HepG2 (cell line): ENCODE results near the gene TATDN2. TPM values are rescaled to one million over a fixed set of nuclear protein-coding genes. Genes with fewer than 3 reads are reported as not detected.

Experiments used
- ATAC-seq: fragments of 200-7000 bp; cut with Tn5 transposase; 3 replicates; pipeline ENCODE4 v1.9.1; 2020; ENCODE audit warnings: mild to moderate bottlenecking, moderate library complexity
- BruUV-seq: library from RNA; stranded (reverse); fragments of 400-500 nt; replicated peaks from 2 replicates; lab custom pipeline; 2021; lab: Mats Ljungman, UMichigan
- CTCF ChIA-PET: fragments of 300-600 bp; formaldehyde crosslinking; extraction: SDS; loops from one replicate; lab custom pipeline; 2021; ENCODE audit warnings: low total read pairs, inconsistent platforms, low intra/inter-chr PET ratio; lab: Yijun Ruan, JAX
- POLR2A ChIA-PET: fragments of 350-600 bp; sonication (Branson Sonifier 250); formaldehyde crosslinking; loops from one replicate; lab custom pipeline; 2020; ENCODE audit warnings: antibody characterized with exemption, inconsistent platforms; lab: Yijun Ruan, JAX
- DNase-seq: peaks from one replicate; pipeline ENCODE4 v3.0.0-alpha.2; 2015; ENCODE audit warnings: low spot score
- FAIRE-seq: peaks from 3 replicates; lab custom pipeline; 2011; peaks lifted over from hg19 to GRCh38; lab: Jason Lieb, UNC
- H2AFZ ChIP-seq: one replicate; pipeline ENCODE4 v1.6.1; 2011; ENCODE audit warnings: low read length, inconsistent platforms
- H3K27ac ChIP-seq: fragments of 300-600 bp; 3 replicates; pipeline ENCODE4 v1.8.0; 2011; ENCODE audit warnings: mixed run types, mild to moderate bottlenecking, mixed read lengths, low read length, inconsistent platforms; ENCODE audit not compliant: insufficient read depth; ENCODE audit errors: extremely low read length
- H3K27me3 ChIP-seq, 2 experiments: fragments of 200-600 bp in 1 of 2; 2 replicates in 1 of 2; 3 replicates in 1 of 2; pipeline versions ENCODE4 v1.6.0 to v1.8.0; 2011; ENCODE audit warnings: low read length in 2 of 2, mild to moderate bottlenecking in 2 of 2, moderate library complexity in 2 of 2, inconsistent platforms in 1 of 2; ENCODE audit not compliant: insufficient read depth in 2 of 2, control insufficient read depth in 1 of 2
- H3K36me3 ChIP-seq, 2 experiments: fragments of 200-600 bp in 1 of 2; replicated peaks in 1 of 2; 2 replicates in 1 of 2; 3 replicates in 1 of 2; pipeline versions ENCODE4 v1.5.1 to v1.8.0; 2011; ENCODE audit warnings: low read length in 2 of 2, inconsistent platforms in 1 of 2; ENCODE audit not compliant: insufficient read depth in 2 of 2, control insufficient read depth in 1 of 2
- H3K4me1 ChIP-seq: 2 replicates; pipeline ENCODE4 v1.5.1; 2012; ENCODE audit warnings: low read length, inconsistent platforms; ENCODE audit not compliant: insufficient read depth
- H3K4me2 ChIP-seq: 2 replicates; pipeline ENCODE4 v1.6.0; 2011; ENCODE audit warnings: low read depth, low read length, inconsistent platforms
- H3K4me3 ChIP-seq, 3 experiments: fragments of 200-600 bp in 1 of 3; sonication (generic), shearing (Covaris generic) in 1 of 3; replicated peaks in 1 of 3; 2 replicates each; pipeline ENCODE4 v1.5.1; 2011 to 2016; ENCODE audit warnings: low read length in 3 of 3, inconsistent platforms in 2 of 3, low read depth in 2 of 3, mild to moderate bottlenecking in 2 of 3, control low read depth in 1 of 3, mixed read lengths in 1 of 3; ENCODE audit not compliant: insufficient read depth in 1 of 3
- H3K79me2 ChIP-seq: one replicate; pipeline ENCODE4 v1.6.1; 2011; ENCODE audit warnings: low read length, inconsistent platforms; ENCODE audit not compliant: insufficient read depth
- H3K9ac ChIP-seq: 2 replicates; pipeline ENCODE4 v1.6.0; 2011; ENCODE audit warnings: mild to moderate bottlenecking, low read depth, low read length, inconsistent platforms; ENCODE audit not compliant: insufficient read depth
- H3K9me3 ChIP-seq: 2 replicates; pipeline ENCODE4 v1.5.1; 2012; ENCODE audit warnings: mild to moderate bottlenecking, low read length
- H4K20me1 ChIP-seq: 2 replicates; pipeline ENCODE4 v1.6.0; 2011; ENCODE audit warnings: inconsistent platforms, mild to moderate bottlenecking, low read length, moderate library complexity; ENCODE audit not compliant: insufficient read depth
- BCL6 ChIP-seq: IDR thresholded peaks from 2 replicates; pipeline ENCODE4 v1.6.1; 2016; ENCODE audit warnings: missing genetic modification reagents, missing compliant biosample characterization
- FOXK2 ChIP-seq: fragments of 450-650 bp; IDR thresholded peaks from 2 replicates; pipeline ENCODE4 v1.6.1; 2016
- MBD4 ChIP-seq: IDR thresholded peaks from 2 replicates; pipeline ENCODE4 v1.6.1; 2012; ENCODE audit warnings: low read length, inconsistent platforms, borderline replicate concordance
- MEIS1 ChIP-seq: sonication (generic); formaldehyde crosslinking; IDR thresholded peaks from 2 replicates; pipeline ENCODE4 v1.9.0; 2021; ENCODE audit warnings: mild to moderate bottlenecking, missing genetic modification reagents, moderate library complexity, borderline replicate concordance
- PRMT3 ChIP-seq: sonication (generic); formaldehyde crosslinking; IDR thresholded peaks from 2 replicates; pipeline ENCODE4 v1.8.1; 2022; ENCODE audit warnings: low read depth, mild to moderate bottlenecking, moderate library complexity, missing genetic modification reagents, borderline replicate concordance
- RBAK ChIP-seq: sonication (generic); formaldehyde crosslinking; IDR thresholded peaks from 2 replicates; pipeline ENCODE4 v1.5.1; 2020; ENCODE audit warnings: mild to moderate bottlenecking, missing genetic modification reagents
- SKIL ChIP-seq: sonication (generic); formaldehyde crosslinking; IDR thresholded peaks from 2 replicates; pipeline ENCODE4 v1.8.0; 2022; ENCODE audit warnings: missing genetic modification reagents, mild to moderate bottlenecking, moderate library complexity, borderline replicate concordance
- SMAD3 ChIP-seq: sonication (generic); formaldehyde crosslinking; IDR thresholded peaks from 2 replicates; pipeline ENCODE4 v1.4.0; 2020; ENCODE audit warnings: missing genetic modification reagents
- SP140L ChIP-seq: sonication (generic); formaldehyde crosslinking; IDR thresholded peaks from 2 replicates; pipeline ENCODE4 v1.4.0; 2020; ENCODE audit warnings: missing genetic modification reagents, borderline replicate concordance
- TBP ChIP-seq: sonication (generic); formaldehyde crosslinking; IDR thresholded peaks from 2 replicates; pipeline ENCODE4 v1.5.0; 2020; ENCODE audit warnings: missing genetic modification reagents
- TIGD3 ChIP-seq: sonication (generic); formaldehyde crosslinking; IDR thresholded peaks from 2 replicates; pipeline ENCODE4 v1.5.1; 2020; ENCODE audit warnings: mild to moderate bottlenecking, missing genetic modification reagents, borderline replicate concordance
- ZFP36L1 ChIP-seq: sonication (generic); formaldehyde crosslinking; IDR thresholded peaks from 2 replicates; pipeline ENCODE4 v1.8.0; 2022; ENCODE audit warnings: mild to moderate bottlenecking, missing genetic modification reagents, moderate library complexity
- ZFP36L2 ChIP-seq: sonication (generic); formaldehyde crosslinking; IDR thresholded peaks from 2 replicates; pipeline ENCODE4 v1.4.0; 2020; ENCODE audit warnings: missing genetic modification reagents
- ZNF574 ChIP-seq: sonication (generic); formaldehyde crosslinking; IDR thresholded peaks from 2 replicates; pipeline ENCODE4 v1.4.0; 2020; ENCODE audit warnings: missing genetic modification reagents
- ZNF737 ChIP-seq: sonication (generic); formaldehyde crosslinking; IDR thresholded peaks from 2 replicates; pipeline ENCODE4 v1.5.0; 2020; ENCODE audit warnings: missing genetic modification reagents, mild to moderate bottlenecking, borderline replicate concordance
- ZNF773 ChIP-seq: sonication (generic); formaldehyde crosslinking; IDR thresholded peaks from 2 replicates; pipeline ENCODE4 v1.4.0; 2020; ENCODE audit warnings: missing genetic modification reagents, borderline replicate concordance
- ZNF879 ChIP-seq: sonication (generic); formaldehyde crosslinking; IDR thresholded peaks from 2 replicates; pipeline ENCODE4 v1.8.1; 2023; ENCODE audit warnings: missing genetic modification reagents
- WGBS: methylation state at CpG from one replicate; pipeline ENCODE4 v1.1.6; 2017; ENCODE audit warnings: low lambda C conversion rate; 5-methylcytosine and 5-hydroxymethylcytosine counted together
- in situ Hi-C: cut with HindIII; loops from 2 replicates; pipeline ENCODE4 v1.10.0; 2017; ENCODE audit warnings: low pct_unique_long_range_greater_than_20kb; ENCODE audit not compliant: extremely low pct_ligation_motif_present
- intact Hi-C: fragments of 100-400 bp; cut with micrococcal nuclease; formaldehyde crosslinking; loops from one replicate; pipeline ENCODE4 v1.10.0; 2022; ENCODE audit not compliant: unreplicated experiment
- polyA plus RNA-seq, 8 experiments: library from polyadenylated mRNA; depleted of rRNA in 3 of 8; stranded (reverse) in 7 of 8; unstranded in 1 of 8; fragments of >200 nt; fragmentation: Illumina TruSeq in 4 of 8; extraction: Trizol in 4 of 8; gene quantifications; 2 replicates each; pipeline versions ENCODE4 v1.2.1 to v1.2.3, GENCODE V29; 2011 to 2016; ENCODE audit warnings: low read depth in 4 of 8, missing spikeins in 1 of 8, mixed read lengths in 1 of 8; ENCODE audit not compliant: insufficient read depth in 1 of 8
- total RNA-seq, 5 experiments: library from RNA; depleted of rRNA; stranded (reverse); fragments of >200 nt; fragmentation: Illumina TruSeq; extraction: Trizol; gene quantifications; 2 replicates each; pipeline ENCODE4 v1.2.3, GENCODE V29; 2016; ENCODE audit warnings: low read depth in 1 of 5
- TF ChIP-seq, protein P1 (sequence below): sonication (generic); formaldehyde crosslinking; IDR thresholded peaks from 2 replicates; pipeline ENCODE4 v1.8.1; 2023; ENCODE audit warnings: missing genetic modification reagents, mild to moderate bottlenecking, borderline replicate concordance
- TF ChIP-seq, protein P2 (sequence below): IDR thresholded peaks from 2 replicates; pipeline ENCODE4 v1.6.1; 2012; ENCODE audit warnings: inconsistent platforms

TATDN2 gene
- total and polyA plus RNA-seq, 2 of the 13 experiments (the other 11 are each of a cell fraction or from before 2014, with no cell fraction given): 12.1 to 21.9 TPM

DNA sequence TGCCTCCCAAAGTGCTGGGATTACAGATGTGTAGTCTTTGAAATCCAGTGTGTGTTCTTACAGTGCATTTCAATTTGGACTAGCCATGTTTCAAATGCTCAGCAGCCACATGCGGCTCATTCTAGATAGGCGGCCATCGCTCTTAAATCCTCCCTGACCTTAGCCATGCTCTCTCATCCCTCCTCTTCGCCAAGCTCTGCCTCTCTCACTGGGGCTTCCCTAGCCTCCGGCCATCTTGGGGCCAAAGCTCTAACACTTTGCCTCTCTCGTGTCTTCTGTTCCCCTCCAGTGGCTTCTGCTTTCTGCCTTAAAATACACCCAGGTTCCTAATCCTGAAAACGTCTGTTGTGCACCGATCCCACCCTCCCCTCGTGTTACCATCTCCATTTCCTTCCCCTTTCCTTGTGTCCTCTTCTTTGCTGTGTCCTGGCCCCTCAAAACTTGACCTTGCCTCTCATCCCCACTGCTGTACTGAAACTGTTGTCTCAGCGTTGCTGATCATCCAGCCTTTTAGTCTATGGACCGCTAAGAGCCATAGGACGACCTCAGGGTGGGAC lies 45.8 kb downstream of the TATDN2 start:
- H4K20me1 ChIP-seq: no peaks in the 10 kb centered on the region
- DNase-seq (no peak), FAIRE-seq (no peak), ATAC-seq (no peak)
- H3K27ac ChIP-seq: no peak overlapping the region
- H3K36me3 ChIP-seq: peaks cover under 1 to 1% of the 10 kb centered on the region in 2 experiments; a peak in 1 of 5 replicates
- H3K27me3 ChIP-seq: no peaks in the 10 kb centered on the region
- TF ChIP-seq SMAD3 (CRISPR knock-in tag): no peak
- TF ChIP-seq TIGD3 (CRISPR knock-in tag): no peak
- TF ChIP-seq SP140L (CRISPR knock-in tag): no peak
- no peak for TF ChIP-seq ZNF879
- no peak for TF ChIP-seq TBP (CRISPR knock-in tag)
- no peak for TF ChIP-seq ZNF574
- TF ChIP-seq FOXK2: no peak
- TF ChIP-seq, protein P1, sequence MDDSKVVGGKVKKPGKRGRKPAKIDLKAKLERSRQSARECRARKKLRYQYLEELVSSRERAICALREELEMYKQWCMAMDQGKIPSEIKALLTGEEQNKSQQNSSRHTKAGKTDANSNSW: no peak
- TF ChIP-seq BCL6 (CRISPR knock-in tag): no peak
- TF ChIP-seq ZFP36L2: no peak
- TF ChIP-seq SKIL (CRISPR knock-in tag): no peak
- no peak for TF ChIP-seq MEIS1 (CRISPR knock-in tag)
- no peak for TF ChIP-seq RBAK (CRISPR knock-in tag)
- TF ChIP-seq PRMT3 (CRISPR knock-in tag): no peak
- TF ChIP-seq ZNF737: no peak
- no peak for TF ChIP-seq MBD4
- TF ChIP-seq, protein P2, sequence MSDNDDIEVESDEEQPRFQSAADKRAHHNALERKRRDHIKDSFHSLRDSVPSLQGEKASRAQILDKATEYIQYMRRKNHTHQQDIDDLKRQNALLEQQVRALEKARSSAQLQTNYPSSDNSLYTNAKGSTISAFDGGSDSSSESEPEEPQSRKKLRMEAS: no peak
- TF ChIP-seq ZFP36L1 (CRISPR knock-in tag): no peak
- no peak for TF ChIP-seq ZNF773
- H3K4me1 ChIP-seq: peaks cover 52% of the 10 kb centered on the region
- H3K4me3 ChIP-seq: no peak overlapping the region
- no peaks in the 10 kb centered on the region for H3K79me2 ChIP-seq
- no TSS peak for BruUV-seq
- intact Hi-C loops: no loop called here
- H3K9me3 ChIP-seq: no peaks in the 10 kb centered on the region
- in situ Hi-C loops: no loop called here
- H2AFZ ChIP-seq: no peak overlapping the region
- POLR2A ChIA-PET: interaction anchor here (1.6 kb wide), 1 partner anchor 44 kb away, joined by 9 read pairs; no protein-coding TSS in a partner anchor
- CTCF ChIA-PET: no interaction called here
- 98% methylated on average over 12 of the region's 12 CpGs for WGBS
- no peak overlapping the region for H3K4me2 ChIP-seq
- H3K9ac ChIP-seq: no peak overlapping the region
